ENCODE measurements around the gene MIPOL1. TPM values are rescaled to one million over a fixed set of nuclear protein-coding genes. Genes with fewer than 3 reads are reported as not detected.
A peak's percentile ranks its signal among the peaks of the same experiment; 100 is the strongest.

MIPOL1 gene
- total and polyA plus RNA-seq, 2 of the 13 experiments (the other 11 are each of a cell fraction or from before 2014, with no cell fraction given) = 8.6 to 34.2 TPM

GRCh38 chr14:37591311-37591940 is 393.7 kb downstream of the MIPOL1 start (continued):
- TF ChIP-seq, protein P1, sequence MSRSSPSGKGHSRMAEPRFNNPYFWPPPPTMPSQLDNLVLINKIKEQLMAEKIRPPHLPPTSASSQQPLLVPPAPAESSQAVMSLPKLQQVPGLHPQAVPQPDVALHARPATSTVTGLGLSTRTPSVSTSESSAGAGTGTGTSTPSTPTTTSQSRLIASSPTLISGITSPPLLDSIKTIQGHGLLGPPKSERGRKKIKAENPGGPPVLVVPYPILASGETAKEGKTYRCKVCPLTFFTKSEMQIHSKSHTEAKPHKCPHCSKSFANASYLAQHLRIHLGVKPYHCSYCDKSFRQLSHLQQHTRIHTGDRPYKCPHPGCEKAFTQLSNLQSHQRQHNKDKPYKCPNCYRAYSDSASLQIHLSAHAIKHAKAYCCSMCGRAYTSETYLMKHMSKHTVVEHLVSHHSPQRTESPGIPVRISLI (CRISPR knock-in tag; IDR thresholded peaks at IDR 0.05; ENCODE audit: borderline replicate concordance) = no peak
- peak; percentile 47; the same call in 1 of the 2 replicates for TF ChIP-seq ZNF773 (CRISPR knock-in tag; IDR thresholded peaks at IDR 0.05; ENCODE audit: borderline replicate concordance)
- TF ChIP-seq, protein P2, sequence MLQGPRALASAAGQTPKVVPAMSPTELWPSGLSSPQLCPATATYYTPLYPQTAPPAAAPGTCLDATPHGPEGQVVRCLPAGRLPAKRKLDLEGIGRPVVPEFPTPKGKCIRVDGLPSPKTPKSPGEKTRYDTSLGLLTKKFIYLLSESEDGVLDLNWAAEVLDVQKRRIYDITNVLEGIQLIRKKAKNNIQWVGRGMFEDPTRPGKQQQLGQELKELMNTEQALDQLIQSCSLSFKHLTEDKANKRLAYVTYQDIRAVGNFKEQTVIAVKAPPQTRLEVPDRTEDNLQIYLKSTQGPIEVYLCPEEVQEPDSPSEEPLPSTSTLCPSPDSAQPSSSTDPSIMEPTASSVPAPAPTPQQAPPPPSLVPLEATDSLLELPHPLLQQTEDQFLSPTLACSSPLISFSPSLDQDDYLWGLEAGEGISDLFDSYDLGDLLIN (CRISPR knock-in tag; IDR thresholded peaks at IDR 0.05; ENCODE audit: borderline replicate concordance) = no peak
- no peak for TF ChIP-seq ZNF614 (CRISPR knock-in tag; IDR thresholded peaks at IDR 0.05; ENCODE audit: borderline replicate concordance)
- TF ChIP-seq ZNF143 (CRISPR knock-in tag; IDR thresholded peaks at IDR 0.05) = no peak
- 0 out of 2 replicates have a peak, but pooled peaks have one; percentile 26 for TF ChIP-seq ZNF546 (CRISPR knock-in tag; conservative IDR thresholded peaks at IDR 0.05)
- TF ChIP-seq ZFY (CRISPR knock-in tag; IDR thresholded peaks at IDR 0.05) = peak; percentile 20; the same call in 1 of the 2 replicates
- no peak for TF ChIP-seq U2AF1 (optimal IDR thresholded peaks at IDR 0.05; ENCODE audit: low read depth, low read length)
- no peak for TF ChIP-seq ZNF703 (CRISPR knock-in tag; IDR thresholded peaks at IDR 0.05; ENCODE audit: borderline replicate concordance)
- TF ChIP-seq, protein P3, sequence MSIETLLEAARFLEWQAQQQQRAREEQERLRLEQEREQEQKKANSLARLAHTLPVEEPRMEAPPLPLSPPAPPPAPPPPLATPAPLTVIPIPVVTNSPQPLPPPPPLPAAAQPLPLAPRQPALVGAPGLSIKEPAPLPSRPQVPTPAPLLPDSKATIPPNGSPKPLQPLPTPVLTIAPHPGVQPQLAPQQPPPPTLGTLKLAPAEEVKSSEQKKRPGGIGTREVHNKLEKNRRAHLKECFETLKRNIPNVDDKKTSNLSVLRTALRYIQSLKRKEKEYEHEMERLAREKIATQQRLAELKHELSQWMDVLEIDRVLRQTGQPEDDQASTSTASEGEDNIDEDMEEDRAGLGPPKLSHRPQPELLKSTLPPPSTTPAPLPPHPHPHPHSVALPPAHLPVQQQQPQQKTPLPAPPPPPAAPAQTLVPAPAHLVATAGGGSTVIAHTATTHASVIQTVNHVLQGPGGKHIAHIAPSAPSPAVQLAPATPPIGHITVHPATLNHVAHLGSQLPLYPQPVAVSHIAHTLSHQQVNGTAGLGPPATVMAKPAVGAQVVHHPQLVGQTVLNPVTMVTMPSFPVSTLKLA (IDR thresholded peaks at IDR 0.05) = no peak
- no peak for TF ChIP-seq CAMTA2 (CRISPR knock-in tag; IDR thresholded peaks at IDR 0.05; ENCODE audit: borderline replicate concordance)
- TF ChIP-seq RBM39 (IDR thresholded peaks at IDR 0.05; ENCODE audit: low read depth, low read length, poor library complexity, severe bottlenecking) = peak; percentile 42
- TF ChIP-seq, protein P4, sequence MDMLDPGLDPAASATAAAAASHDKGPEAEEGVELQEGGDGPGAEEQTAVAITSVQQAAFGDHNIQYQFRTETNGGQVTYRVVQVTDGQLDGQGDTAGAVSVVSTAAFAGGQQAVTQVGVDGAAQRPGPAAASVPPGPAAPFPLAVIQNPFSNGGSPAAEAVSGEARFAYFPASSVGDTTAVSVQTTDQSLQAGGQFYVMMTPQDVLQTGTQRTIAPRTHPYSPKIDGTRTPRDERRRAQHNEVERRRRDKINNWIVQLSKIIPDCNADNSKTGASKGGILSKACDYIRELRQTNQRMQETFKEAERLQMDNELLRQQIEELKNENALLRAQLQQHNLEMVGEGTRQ (IDR thresholded peaks at IDR 0.05; ENCODE audit: low read depth, low read length) = no peak
- TF ChIP-seq, protein P4 (CRISPR knock-in tag; IDR thresholded peaks at IDR 0.05; ENCODE audit: borderline replicate concordance) = no peak
- TF ChIP-seq TEAD2 (CRISPR knock-in tag; IDR thresholded peaks at IDR 0.05) = no peak
- TF ChIP-seq ZNF710 (CRISPR knock-in tag; IDR thresholded peaks at IDR 0.05; ENCODE audit: borderline replicate concordance) = no peak
- no peak for TF ChIP-seq ELF3 (CRISPR knock-in tag; IDR thresholded peaks at IDR 0.05)
- no peak for TF ChIP-seq ZXDC (CRISPR knock-in tag; IDR thresholded peaks at IDR 0.05)
